Ishikawa (cell line): ENCODE data around the gene CABLES1.

Experiments
- CREB1 ChIP-seq: IDR thresholded peaks from 2 replicates; pipeline ENCODE4 v1.6.1; 2012; ENCODE audit warnings: low read depth
- EGR1 ChIP-seq: IDR thresholded peaks from 2 replicates; pipeline ENCODE4 v1.6.1; 2012
- EP300 ChIP-seq: IDR thresholded peaks from 2 replicates; pipeline ENCODE4 v1.6.1; 2012; ENCODE audit warnings: borderline replicate concordance
- MAX ChIP-seq: IDR thresholded peaks from 2 replicates; pipeline ENCODE4 v1.6.1; 2012
- RAD21 ChIP-seq: IDR thresholded peaks from 2 replicates; pipeline ENCODE4 v1.6.1; 2012; ENCODE audit warnings: low read depth
- TEAD4 ChIP-seq: IDR thresholded peaks from 2 replicates; pipeline ENCODE4 v1.6.1; 2012
- USF1 ChIP-seq: IDR thresholded peaks from 2 replicates; pipeline ENCODE4 v1.6.1; 2012
- YY1 ChIP-seq: IDR thresholded peaks from 2 replicates; pipeline ENCODE4 v1.6.1; 2012; ENCODE audit warnings: low read depth
- ZBTB7A ChIP-seq: IDR thresholded peaks from 2 replicates; pipeline ENCODE4 v1.6.1; 2012; ENCODE audit warnings: low read depth

DNA sequence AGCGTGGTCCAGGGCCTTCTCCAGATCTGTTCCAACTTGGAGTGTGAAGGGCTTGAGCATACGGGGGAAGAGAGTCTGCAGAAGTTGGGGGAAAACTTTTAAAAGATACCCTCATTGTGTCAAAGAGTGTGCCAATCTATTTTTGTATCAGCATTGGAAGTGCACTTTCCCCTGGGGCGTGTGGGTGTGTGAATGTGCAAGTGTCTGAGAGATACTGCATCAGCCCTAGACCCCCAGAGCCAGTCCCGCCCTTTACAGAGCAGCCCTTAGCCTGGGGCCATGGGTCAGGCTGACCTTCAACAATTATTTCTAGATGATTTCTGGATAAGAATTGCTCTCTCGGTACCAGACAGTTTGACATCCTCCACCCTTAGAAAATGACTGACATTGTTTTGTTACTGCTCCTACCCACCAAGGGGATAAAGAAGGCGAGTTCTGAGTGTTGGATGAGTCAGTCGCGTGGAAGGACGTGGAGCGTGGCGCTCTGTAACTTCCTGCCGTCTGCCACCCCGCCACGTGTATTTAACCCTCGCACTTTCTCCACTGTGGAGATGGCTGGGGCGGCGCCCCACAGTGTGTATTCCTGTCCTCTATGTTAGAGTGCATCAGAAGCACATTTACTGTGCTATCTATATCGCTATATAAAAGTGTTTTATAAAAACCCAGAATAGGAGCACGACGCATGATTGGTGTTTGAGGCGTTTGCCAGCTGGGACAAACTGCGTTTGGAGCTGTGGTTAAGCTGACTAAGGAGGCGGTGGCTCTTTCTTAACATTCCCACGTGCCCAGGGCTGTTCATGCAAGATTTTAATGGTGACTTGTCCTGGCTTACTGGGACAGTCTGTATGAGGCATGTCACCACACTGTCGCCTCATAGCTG is 122.6 kb downstream of the CABLES1 start:
- no peak for TF ChIP-seq YY1
- no peak for TF ChIP-seq RAD21
- no peak for TF ChIP-seq EGR1
- TF ChIP-seq CREB1, result no peak
- no peak for TF ChIP-seq TEAD4
- no peak for TF ChIP-seq EP300
- no peak for TF ChIP-seq ZBTB7A
- no peak for TF ChIP-seq USF1
- no peak for TF ChIP-seq MAX
